Raji (cell line): ENCODE measurements around the gene MIPEP.

Experiments used
- POLR2A ChIP-seq: IDR thresholded peaks from 2 replicates; pipeline ENCODE4 v1.6.1; 2011; ENCODE audit warnings: low read depth, low read length, control low read depth; ENCODE audit not compliant: insufficient read depth

MIPEP gene

DNA sequence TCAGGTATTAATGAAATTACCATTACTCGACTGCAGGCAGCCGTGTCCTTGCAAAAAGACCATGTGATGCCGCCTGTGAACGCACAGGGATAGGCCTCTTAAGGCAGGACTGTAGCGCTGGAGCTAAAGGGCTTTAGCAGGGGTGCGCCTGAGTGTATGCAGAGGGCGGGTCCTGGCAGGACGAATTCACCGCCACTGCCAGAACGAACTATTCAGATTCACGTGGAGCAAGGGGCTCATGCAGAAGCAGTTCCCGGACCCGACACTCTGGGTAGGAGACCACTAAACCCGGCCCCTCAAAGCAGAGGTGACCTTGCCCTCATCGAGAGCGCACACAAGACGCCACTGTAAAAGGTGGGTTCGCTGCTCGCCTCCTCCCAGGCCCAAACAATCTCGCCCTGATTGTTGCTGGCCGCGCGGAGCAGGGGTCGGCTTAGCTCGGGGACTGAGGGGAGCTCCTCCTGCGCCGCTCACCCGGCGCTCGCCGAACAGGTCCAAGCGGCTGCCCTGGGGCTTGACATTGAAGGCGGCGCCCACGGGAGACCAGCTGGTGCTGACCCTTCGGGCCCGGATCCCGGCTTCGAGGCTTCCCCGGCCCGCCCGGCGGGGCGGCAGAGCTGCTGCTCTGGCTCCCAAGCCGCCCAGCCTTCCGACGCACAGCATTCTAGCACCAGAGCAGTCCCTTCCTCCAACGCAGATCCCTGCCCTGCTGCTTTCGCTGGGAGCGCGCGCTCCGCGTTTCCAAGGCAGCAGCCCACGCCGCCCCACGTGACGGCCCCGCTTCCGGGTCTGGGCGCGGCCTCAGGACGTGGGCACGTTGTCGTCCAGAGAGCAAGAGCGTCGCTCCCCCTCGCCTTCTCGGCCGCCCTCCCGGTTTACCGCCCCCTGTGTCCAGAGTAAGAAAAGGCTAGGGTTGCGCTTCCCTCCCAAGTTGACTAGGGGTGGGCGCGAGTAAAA lies at the start of gene MIPEP:
TSS of gene MIPEP (minus strand) at position 743 of the 957 bp plus-strand sequence. CDS start at position 663, 80 bp downstream.
- TF ChIP-seq POLR2A = peak; percentile 75

- TF ChIP-seq POLR2A = no peak
Measured at GRCh38 chr13:23934520-23934919, 45.3 kb upstream of the MIPEP start.

DNA sequence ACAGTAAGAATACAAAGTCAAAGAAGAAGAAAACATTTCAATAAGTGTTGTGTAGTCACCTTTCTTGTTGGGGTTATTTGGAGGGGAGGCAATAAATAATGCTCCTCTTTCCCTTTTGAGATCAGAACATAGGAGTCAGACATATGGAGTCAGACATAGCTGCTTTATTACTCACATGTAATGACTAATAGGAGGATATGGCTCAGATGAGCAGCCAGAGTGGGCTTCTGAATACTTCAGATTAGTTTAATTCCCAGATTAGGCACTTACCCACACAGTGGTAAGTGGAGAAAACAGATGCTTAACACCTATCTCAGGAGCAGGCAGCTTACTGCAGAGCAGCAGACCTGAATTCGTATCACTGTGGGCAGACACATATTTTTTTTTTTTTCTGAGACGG lies 39.8 kb upstream of the MIPEP start:
- TF ChIP-seq POLR2A = no peak

DNA sequence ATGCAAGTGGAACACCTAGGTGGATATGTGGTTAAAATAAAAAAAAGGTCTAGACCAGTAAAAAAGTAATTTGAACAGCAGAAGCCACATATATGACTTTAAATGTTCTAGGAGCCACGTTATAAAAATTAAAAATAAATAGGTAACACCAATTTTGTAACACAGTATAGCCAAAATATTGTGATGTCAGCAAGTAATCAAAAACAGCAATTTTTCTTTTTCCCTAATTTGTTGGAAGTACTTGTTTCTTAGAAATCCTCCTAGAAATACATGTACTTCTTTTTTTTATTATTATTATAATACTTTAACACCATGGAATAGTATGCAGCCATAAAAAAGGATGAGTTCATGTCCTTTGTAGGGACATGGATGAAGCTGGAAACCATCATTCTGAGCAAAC lies 33.8 kb upstream of the MIPEP start:
- no peak for TF ChIP-seq POLR2A

GRCh38 chr13:23922005-23922932 lies 33.1 kb upstream of the MIPEP start:
- TF ChIP-seq POLR2A = no peak

GRCh38 chr13:23921451-23921888 lies 32.3 kb upstream of the MIPEP start:
- TF ChIP-seq POLR2A = no peak

- no peak for TF ChIP-seq POLR2A
Measured at GRCh38 chr13:23919006-23919405, 29.8 kb upstream of the MIPEP start.

DNA sequence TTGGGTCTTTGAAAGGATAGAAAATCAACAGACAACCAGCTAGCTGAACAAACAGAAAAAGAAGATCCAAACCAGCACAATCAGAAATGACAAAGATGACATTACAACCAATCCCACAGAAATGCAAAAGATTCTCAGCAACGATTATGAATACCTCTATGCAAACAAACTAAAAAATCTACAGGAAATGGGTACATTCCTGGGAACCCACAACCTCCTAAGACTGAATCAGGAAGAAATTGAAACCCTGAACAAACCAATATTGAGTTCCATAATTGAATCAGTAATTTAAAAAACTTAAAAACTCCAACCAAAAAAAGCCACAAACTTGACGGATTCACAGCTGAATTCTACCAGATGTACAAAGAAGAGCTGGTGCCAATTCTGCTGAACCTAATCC lies 29.0 kb upstream of the MIPEP start:
- no peak for TF ChIP-seq POLR2A

GRCh38 chr13:23915308-23915707 lies 26.1 kb upstream of the MIPEP start:
- no peak for TF ChIP-seq POLR2A

DNA sequence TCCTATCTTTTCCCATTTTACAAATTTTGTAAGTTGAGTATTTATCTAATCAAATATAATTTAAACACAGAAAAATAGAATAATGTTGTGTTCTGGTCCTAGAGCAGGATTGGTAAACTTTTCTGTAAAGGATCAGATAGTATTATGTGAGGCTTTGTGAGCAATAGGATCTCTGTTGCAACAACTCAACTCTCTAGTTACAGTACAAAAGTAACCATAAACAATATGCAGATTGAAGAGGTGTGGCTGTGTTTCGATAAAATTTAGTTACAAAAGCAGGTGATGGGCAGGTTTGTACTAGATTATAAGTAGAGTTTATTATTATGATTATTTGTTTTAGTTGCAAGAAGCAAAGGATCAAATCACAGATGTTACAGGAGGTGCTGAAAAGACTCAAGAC lies 23.3 kb upstream of the MIPEP start:
- no peak for TF ChIP-seq POLR2A

DNA sequence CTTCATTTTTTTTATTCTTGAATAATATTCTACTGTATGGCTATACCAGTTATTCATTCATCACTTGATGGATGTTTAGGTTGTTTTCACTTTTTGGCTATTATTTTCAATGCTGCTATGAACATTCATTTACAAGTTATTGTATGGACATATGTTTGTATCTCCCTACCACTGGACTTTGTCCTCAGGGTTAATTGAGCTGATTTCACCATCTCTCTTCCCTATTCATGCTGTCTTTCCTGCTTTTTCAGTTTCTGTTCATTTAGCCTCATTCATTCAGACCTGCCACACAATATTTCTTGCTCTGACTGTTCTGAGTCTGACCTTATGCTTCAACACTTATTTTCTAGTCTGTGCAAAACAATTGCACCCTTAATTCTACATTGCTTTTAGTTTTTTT lies 20.4 kb upstream of the MIPEP start:
- TF ChIP-seq POLR2A = no peak

DNA sequence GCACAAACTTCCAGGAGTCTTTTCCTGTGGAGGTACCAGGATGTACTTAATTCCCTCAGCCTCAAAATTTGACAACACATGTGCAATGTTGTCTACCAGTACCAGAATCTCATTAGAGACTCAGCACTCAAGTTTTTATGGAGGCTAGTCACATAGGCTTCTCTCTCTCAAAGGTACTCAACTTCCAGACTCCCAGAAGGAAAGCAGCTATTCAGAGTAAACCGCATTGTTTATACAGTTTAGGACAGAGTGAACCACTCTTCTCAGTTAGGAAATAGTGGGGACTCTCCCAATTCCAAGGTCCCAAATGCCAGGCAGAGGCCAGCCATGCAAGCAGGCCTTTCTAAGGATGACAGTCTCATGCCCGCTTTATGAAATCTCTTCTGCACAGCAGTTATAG lies 16.6 kb upstream of the MIPEP start:
- TF ChIP-seq POLR2A = no peak

- TF ChIP-seq POLR2A = no peak
Measured at GRCh38 chr13:23903906-23904280, 14.7 kb upstream of the MIPEP start.

DNA sequence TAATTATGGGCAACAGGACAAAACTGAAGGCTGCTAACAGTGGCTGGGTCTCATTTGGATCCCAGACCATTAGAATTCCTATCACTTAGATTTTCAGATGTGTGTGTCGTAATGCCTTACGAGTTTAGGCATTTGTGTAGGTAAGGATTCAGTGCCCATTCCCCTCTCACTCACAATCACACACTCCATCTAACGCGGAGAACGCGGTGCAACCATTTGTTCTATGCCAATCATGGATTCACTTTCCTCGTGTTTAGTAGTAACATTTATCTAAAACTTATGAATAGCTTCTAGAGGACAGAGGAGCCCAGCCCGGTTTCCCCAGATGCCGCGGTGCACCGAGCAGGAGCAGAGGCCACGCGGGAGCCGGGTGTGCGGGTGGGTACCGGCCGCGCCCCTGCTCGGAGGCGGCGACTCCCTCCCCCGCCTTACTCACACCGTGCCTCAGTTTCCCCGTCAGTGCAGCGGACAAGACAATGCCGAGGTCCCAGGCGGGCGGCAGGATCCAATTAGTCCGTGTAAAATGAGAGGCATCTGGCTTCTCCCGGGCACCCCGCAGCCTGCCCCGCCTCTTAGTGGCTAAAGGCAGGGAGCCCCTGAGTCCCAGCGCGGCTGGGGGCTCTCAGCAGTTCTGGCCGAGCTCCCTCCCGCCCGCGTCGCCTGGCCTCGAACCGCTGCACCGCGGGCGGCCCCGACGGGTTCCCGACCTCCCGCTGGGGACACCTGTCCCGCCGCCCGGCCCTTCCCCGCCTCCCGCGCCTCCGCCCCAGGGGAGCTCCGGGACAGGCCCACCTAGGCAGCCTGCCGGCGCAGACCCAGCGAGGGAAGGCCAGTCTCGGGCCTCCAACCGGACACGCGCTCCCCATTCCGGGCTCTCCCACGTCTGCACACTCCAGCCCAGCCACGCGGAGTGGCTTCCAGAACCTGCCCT lies 14.0 kb upstream of the MIPEP start:
- no peak for TF ChIP-seq POLR2A

DNA sequence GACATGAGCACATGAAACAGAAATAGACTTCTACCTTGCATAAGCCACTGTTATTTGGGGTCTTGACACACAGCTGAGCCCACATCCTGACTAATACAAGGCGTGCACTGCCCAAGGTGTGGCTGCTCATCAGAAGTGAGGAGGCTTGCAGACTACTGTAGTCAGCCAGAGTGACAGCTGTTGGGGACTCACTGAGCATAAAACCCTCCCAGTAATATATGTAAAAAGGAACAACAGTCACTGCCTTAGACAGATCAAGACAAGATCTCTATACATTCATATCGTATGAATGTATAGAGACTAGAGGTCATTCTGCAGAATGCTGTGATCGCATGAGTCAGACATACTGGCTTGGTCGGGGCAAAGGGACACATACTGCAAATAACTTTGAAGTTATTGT lies 12.2 kb upstream of the MIPEP start:
- TF ChIP-seq POLR2A = no peak
